Bronchial epithelial cell (primary cell): ENCODE data around the gene ARHGAP15. TPM values are rescaled to one million over a fixed set of nuclear protein-coding genes. Genes with fewer than 3 reads are reported as not detected.

Source experiments
- DNase-seq: peaks from one replicate; pipeline ENCODE4 v3.0.0-alpha.2; 2010; ENCODE audit warnings: low read depth
- FAIRE-seq: peaks from 2 replicates; lab custom pipeline; 2011; peaks lifted over from hg19 to GRCh38; lab: Jason Lieb, UNC
- H3K27me3 ChIP-seq: 2 replicates; pipeline ENCODE4 v1.5.1; 2011; ENCODE audit warnings: low read length; ENCODE audit not compliant: control insufficient read depth, insufficient read depth
- H3K36me3 ChIP-seq: 2 replicates; pipeline ENCODE4 v1.5.1; 2011; ENCODE audit warnings: low read length; ENCODE audit not compliant: control insufficient read depth, insufficient read depth
- H3K4me3 ChIP-seq: 2 replicates; pipeline ENCODE4 v1.5.1; 2011; ENCODE audit warnings: mild to moderate bottlenecking, low read depth, low read length, control low read depth
- CTCF ChIP-seq: IDR thresholded peaks from 2 replicates; pipeline ENCODE4 v1.5.1; 2011; ENCODE audit warnings: mild to moderate bottlenecking, moderate library complexity, low read length, control low read depth, inconsistent platforms; ENCODE audit not compliant: insufficient read depth, severe bottlenecking
- total RNA-seq: library from RNA; depleted of rRNA; stranded (reverse); fragments of >200 nt; gene quantifications from 2 replicates; pipeline ENCODE4 v1.2.1, GENCODE V29; 2014

ARHGAP15 gene
- total RNA-seq, 1 donor from 2014 or later: not detected

- FAIRE-seq (no peak), DNase-seq (no peak)
- Histone ChIP-seq H3K4me3 (no peak overlapping the region), H3K36me3 (no peaks in the 10 kb centered on the region), H3K27me3 (peaks cover 2% of the 10 kb centered on the region)
- TF ChIP-seq CTCF: no peak
These were observed 200.1 kb downstream of the ARHGAP15 start for GRCh38 chr2:143329288-143329687.

GRCh38 chr2:143333168-143333791 lies 204.1 kb downstream of the ARHGAP15 start:
- FAIRE-seq (no peak), DNase-seq (no peak)
- TF ChIP-seq CTCF: no peak
- Histone ChIP-seq H3K27me3 (peaks cover 2% of the 10 kb centered on the region), H3K36me3 (no peaks in the 10 kb centered on the region), H3K4me3 (no peak overlapping the region)

- DNase-seq (no peak), FAIRE-seq (no peak)
- Histone ChIP-seq H3K4me3 (no peak overlapping the region), H3K36me3 (no peaks in the 10 kb centered on the region), H3K27me3 (peaks cover 2% of the 10 kb centered on the region)
- no peak for TF ChIP-seq CTCF
These were observed 204.6 kb downstream of the ARHGAP15 start for GRCh38 chr2:143333847-143334246.

GRCh38 chr2:143334837-143335236 lies 205.6 kb downstream of the ARHGAP15 start:
- peaks cover 2% of the 10 kb centered on the region for H3K27me3 ChIP-seq
- H3K36me3 ChIP-seq: no peaks in the 10 kb centered on the region
- no peak overlapping the region for H3K4me3 ChIP-seq
- TF ChIP-seq CTCF: no peak
- no peak for DNase-seq
- no peak for FAIRE-seq

- TF ChIP-seq CTCF: no peak
- no peak for FAIRE-seq
- DNase-seq: no peak
- H3K27me3 ChIP-seq: peaks cover 2% of the 10 kb centered on the region
- no peak overlapping the region for H3K4me3 ChIP-seq
- no peaks in the 10 kb centered on the region for H3K36me3 ChIP-seq
These were observed 207.5 kb downstream of the ARHGAP15 start for GRCh38 chr2:143336719-143337210.

GRCh38 chr2:143341478-143341877 lies 212.3 kb downstream of the ARHGAP15 start:
- FAIRE-seq: no peak
- TF ChIP-seq CTCF: no peak

More at GRCh38 chr2:143341478-143341877, 212.3 kb downstream of the ARHGAP15 start:
- DNase-seq: no peak
- Histone ChIP-seq H3K27me3 (no peaks in the 10 kb centered on the region), H3K4me3 (no peak overlapping the region), H3K36me3 (no peaks in the 10 kb centered on the region)
